Smooth muscle cell (in vitro differentiated cells): ENCODE results near the gene FECH. TPM values are rescaled to one million over a fixed set of nuclear protein-coding genes. Genes with fewer than 3 reads are reported as not detected.

Source experiments
- DNase-seq: peaks from one replicate; lab custom pipeline; 2025; ENCODE audit not compliant: unreplicated experiment; lab: John Stamatoyannopoulos, UW
- H2AFZ ChIP-seq: fragments of 200-600 bp; sonication (generic); 2 replicates; pipeline ENCODE4 v1.6.0; 2016; ENCODE audit warnings: antibody characterized with exemption, low read depth, mild to moderate bottlenecking
- H3F3A ChIP-seq: fragments of 200-600 bp; sonication (generic); 2 replicates; pipeline ENCODE4 v1.6.0; 2017; ENCODE audit warnings: antibody characterized with exemption, low read depth
- H3K27ac ChIP-seq: fragments of 200-600 bp; sonication (generic); 2 replicates; pipeline ENCODE4 v1.5.1; 2016; ENCODE audit warnings: low read depth, mild to moderate bottlenecking
- H3K27me3 ChIP-seq: fragments of 200-600 bp; sonication (generic); 2 replicates; pipeline ENCODE4 v1.6.1; 2016; ENCODE audit warnings: low read depth, mild to moderate bottlenecking
- H3K36me3 ChIP-seq: fragments of 200-600 bp; sonication (generic); 2 replicates; pipeline ENCODE4 v1.5.1; 2016; ENCODE audit warnings: low read depth
- H3K4me1 ChIP-seq: fragments of 200-600 bp; sonication (generic); 2 replicates; pipeline ENCODE4 v1.5.1; 2016; ENCODE audit warnings: low read depth
- H3K4me2 ChIP-seq: fragments of 200-600 bp; sonication (generic); 2 replicates; pipeline ENCODE4 v1.6.0; 2016; ENCODE audit warnings: mild to moderate bottlenecking
- H3K4me3 ChIP-seq: fragments of 200-600 bp; sonication (generic); 2 replicates; pipeline ENCODE4 v1.5.1; 2016; ENCODE audit warnings: mild to moderate bottlenecking
- H3K79me2 ChIP-seq: fragments of 200-600 bp; sonication (generic); 2 replicates; pipeline ENCODE4 v1.6.0; 2016; ENCODE audit warnings: low read depth, mild to moderate bottlenecking
- H3K9ac ChIP-seq: fragments of 200-600 bp; sonication (generic); 2 replicates; pipeline ENCODE4 v1.6.0; 2016; ENCODE audit warnings: low read depth
- H3K9me3 ChIP-seq: fragments of 200-600 bp; sonication (generic); replicated peaks from 2 replicates; pipeline ENCODE4 v1.5.1; 2016; ENCODE audit warnings: low read depth
- H4K20me1 ChIP-seq: fragments of 200-600 bp; sonication (generic); 2 replicates; pipeline ENCODE4 v1.6.0; 2016; ENCODE audit warnings: low read depth
- CTCF ChIP-seq: fragments of 200-600 bp; sonication (generic); IDR thresholded peaks from 2 replicates; pipeline ENCODE4 v1.5.1; 2017; ENCODE audit warnings: borderline replicate concordance, mild to moderate bottlenecking, antibody characterized with exemption; ENCODE audit not compliant: insufficient read depth, poor library complexity, severe bottlenecking
- WGBS: methylation state at CpG from one replicate; pipeline ENCODE4 v1.1.7; 2016; ENCODE audit warnings: low lambda C conversion rate; 5-methylcytosine and 5-hydroxymethylcytosine counted together
- polyA plus RNA-seq: library from polyadenylated mRNA; unstranded; fragments of >200 nt; fragmentation: Nextera tagmentation; extraction: Ambion mirVana; gene quantifications from 2 replicates; pipeline ENCODE4 v1.2.1, GENCODE V29; 2016
- total RNA-seq: library from RNA; depleted of rRNA; stranded (reverse); fragments of >200 nt; gene quantifications from 2 replicates; pipeline ENCODE4 v1.2.3, GENCODE V29; 2014

Gene FECH
- total and polyA plus RNA-seq, 2 experiments from 2014 or later = 18.1 to 52.5 TPM

- H3K4me3 ChIP-seq = no peak overlapping the region
- no peak overlapping the region for H3K9ac ChIP-seq
- no peak overlapping the region for H3K4me2 ChIP-seq
- H3F3A ChIP-seq = no peaks in the 10 kb centered on the region
- H3K9me3 ChIP-seq = no peaks in the 10 kb centered on the region
- H3K27me3 ChIP-seq = no peaks in the 10 kb centered on the region
- no peak overlapping the region for H2AFZ ChIP-seq
- H3K79me2 ChIP-seq = no peaks in the 10 kb centered on the region
- DNase-seq = no peak
- no peaks in the 10 kb centered on the region for H4K20me1 ChIP-seq
- H3K4me1 ChIP-seq = peaks cover 15% of the 10 kb centered on the region
- TF ChIP-seq CTCF = no peak
- 94% methylated on average over 3 of the region's 3 CpGs for WGBS
- no peak overlapping the region for H3K27ac ChIP-seq
- H3K36me3 ChIP-seq = no peaks in the 10 kb centered on the region
Observed at GRCh38 chr18:57584444-57584843, 2.1 kb downstream of the FECH start.

- H3F3A ChIP-seq = no peaks in the 10 kb centered on the region
- no peak overlapping the region for H2AFZ ChIP-seq
- H3K4me3 ChIP-seq = no peak overlapping the region
- WGBS = 91% methylated on average over 11 of the region's 11 CpGs
- H3K27me3 ChIP-seq = no peaks in the 10 kb centered on the region
- no peak for DNase-seq
- TF ChIP-seq CTCF = no peak
- no peak overlapping the region for H3K9ac ChIP-seq
- H3K9me3 ChIP-seq = no peaks in the 10 kb centered on the region
- H3K4me1 ChIP-seq = peaks cover 15% of the 10 kb centered on the region
- H3K4me2 ChIP-seq = no peak overlapping the region
- H3K79me2 ChIP-seq = no peaks in the 10 kb centered on the region
- H4K20me1 ChIP-seq = no peaks in the 10 kb centered on the region
- H3K27ac ChIP-seq = no peak overlapping the region
- H3K36me3 ChIP-seq = no peaks in the 10 kb centered on the region
Observed at GRCh38 chr18:57583297-57583835, 3.1 kb downstream of the FECH start.

- WGBS = 81% methylated on average over 5 of the region's 5 CpGs
- no peaks in the 10 kb centered on the region for H4K20me1 ChIP-seq
- H3K4me1 ChIP-seq = peaks cover 15% of the 10 kb centered on the region
- no peaks in the 10 kb centered on the region for H3F3A ChIP-seq
- no peak for TF ChIP-seq CTCF
- no peak for DNase-seq
- no peak overlapping the region for H3K9ac ChIP-seq
- no peak overlapping the region for H3K27ac ChIP-seq
- H3K4me3 ChIP-seq = no peak overlapping the region
- no peaks in the 10 kb centered on the region for H3K27me3 ChIP-seq
- no peaks in the 10 kb centered on the region for H3K36me3 ChIP-seq
- no peak overlapping the region for H2AFZ ChIP-seq
- H3K79me2 ChIP-seq = no peaks in the 10 kb centered on the region
- H3K4me2 ChIP-seq = no peak overlapping the region
- H3K9me3 ChIP-seq = no peaks in the 10 kb centered on the region
Observed at GRCh38 chr18:57581301-57581934, 5.1 kb downstream of the FECH start.

- H3K9ac ChIP-seq = no peak overlapping the region
- WGBS = 86% methylated on average over 5 of the region's 5 CpGs
- no peak overlapping the region for H2AFZ ChIP-seq
- H3K79me2 ChIP-seq = no peaks in the 10 kb centered on the region
- peaks cover 3% of the 10 kb centered on the region for H3K4me1 ChIP-seq
- no peaks in the 10 kb centered on the region for H3K27me3 ChIP-seq
- no peaks in the 10 kb centered on the region for H3K36me3 ChIP-seq
- H3K4me3 ChIP-seq = no peak overlapping the region
- TF ChIP-seq CTCF = no peak
- no peak for DNase-seq
- H3K9me3 ChIP-seq = no peaks in the 10 kb centered on the region
- H3K4me2 ChIP-seq = no peak overlapping the region
- no peaks in the 10 kb centered on the region for H4K20me1 ChIP-seq
- H3F3A ChIP-seq = no peaks in the 10 kb centered on the region
- no peak overlapping the region for H3K27ac ChIP-seq
Observed at GRCh38 chr18:57579934-57580333, 6.6 kb downstream of the FECH start.
